K562 (cell line): ENCODE results near the gene SPINK5.

ENCODE experiments used
- ARID2 ChIP-seq: fragments of 450-650 bp; IDR thresholded peaks from 2 replicates; pipeline ENCODE4 v1.6.1; 2017; ENCODE audit warnings: antibody characterized with exemption, mild to moderate bottlenecking
- KAT7 ChIP-seq: sonication (generic); formaldehyde crosslinking; IDR thresholded peaks from 2 replicates; pipeline ENCODE4 v1.8.0; 2022; ENCODE audit warnings: missing genetic modification reagents, mild to moderate bottlenecking, borderline replicate concordance
- STAT5B ChIP-seq: fragments of 250-450 bp; sonication (Bioruptor Pico); IDR thresholded peaks from 2 replicates; pipeline ENCODE4 v1.8.0; 2021; ENCODE audit warnings: mild to moderate bottlenecking, inconsistent platforms
- TARDBP ChIP-seq: fragments of 450-650 bp; IDR thresholded peaks from 2 replicates; pipeline ENCODE4 v1.6.1; 2016
- ZNF24 ChIP-seq: fragments of 450-650 bp; IDR thresholded peaks from 2 replicates; pipeline ENCODE4 v1.6.1; 2016
- ZNF311 ChIP-seq: fragments of 250-450 bp; sonication (Bioruptor Pico); IDR thresholded peaks from 2 replicates; pipeline ENCODE4 v1.4.0; 2020; ENCODE audit warnings: mild to moderate bottlenecking, moderate library complexity
- ZNF384 ChIP-seq: IDR thresholded peaks from 2 replicates; pipeline ENCODE4 v1.6.1; 2012; ENCODE audit warnings: low read depth, low read length, improper control_type of control experiment
- TF ChIP-seq, protein P1 (sequence below), 3 experiments: IDR thresholded peaks in 2 of 3; conservative IDR thresholded peaks in 1 of 3; 2 replicates each; pipeline ENCODE4 v1.5.1; 2011 to 2012; ENCODE audit warnings: low read length in 3 of 3, mild to moderate bottlenecking in 3 of 3, control low read depth in 2 of 3, improper control_type of control experiment in 1 of 3, inconsistent platforms in 1 of 3, low read depth in 1 of 3, mixed read lengths in 1 of 3, moderate library complexity in 1 of 3; ENCODE audit not compliant: insufficient read depth in 2 of 3
- TF ChIP-seq, protein P2 (sequence below), 2 experiments: IDR thresholded peaks; 2 replicates each; pipeline ENCODE4 v1.6.1; 2011; ENCODE audit warnings: borderline replicate concordance in 1 of 2, control low read depth in 1 of 2, low read depth in 1 of 2, low read length in 1 of 2, mild to moderate bottlenecking in 1 of 2, mixed read lengths in 1 of 2, moderate library complexity in 1 of 2; ENCODE audit not compliant: insufficient read depth in 1 of 2, insufficient read length in 1 of 2, poor library complexity in 1 of 2, severe bottlenecking in 1 of 2; ENCODE audit errors: extremely low read depth in 1 of 2
- TF ChIP-seq, protein P3 (sequence below), 3 experiments: fragments of 200-800 bp in 1 of 3; sonication (Bioruptor generic) in 1 of 3; sonication (generic) in 1 of 3; formaldehyde crosslinking in 1 of 3; IDR thresholded peaks; 2 replicates each; pipeline versions ENCODE4 v1.6.1 to v1.8.0; 2016 to 2022; ENCODE audit warnings: mild to moderate bottlenecking in 2 of 3, missing compliant biosample characterization in 2 of 3, missing genetic modification characterization in 2 of 3, missing genetic modification reagents in 1 of 3

DNA sequence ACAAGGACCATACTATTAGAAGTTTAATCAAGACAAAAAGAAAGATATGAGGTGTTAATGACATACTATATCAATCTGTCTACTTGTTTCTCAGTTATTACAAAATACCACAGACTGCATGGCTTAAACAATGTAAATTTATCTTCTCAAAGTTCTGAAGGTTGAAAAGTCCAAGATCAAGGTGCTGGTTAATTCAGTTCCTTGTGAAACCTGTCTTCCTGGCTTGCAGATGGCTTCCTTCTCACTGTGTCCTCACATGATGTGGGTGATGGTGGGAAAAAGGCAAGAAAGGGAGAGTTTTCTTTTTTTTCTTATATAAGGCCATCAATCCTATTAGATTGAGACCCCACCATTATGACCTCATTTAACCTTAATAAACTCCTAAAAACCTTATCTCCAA lies 89.0 kb downstream of the SPINK5 start:
- TF ChIP-seq, protein P1, sequence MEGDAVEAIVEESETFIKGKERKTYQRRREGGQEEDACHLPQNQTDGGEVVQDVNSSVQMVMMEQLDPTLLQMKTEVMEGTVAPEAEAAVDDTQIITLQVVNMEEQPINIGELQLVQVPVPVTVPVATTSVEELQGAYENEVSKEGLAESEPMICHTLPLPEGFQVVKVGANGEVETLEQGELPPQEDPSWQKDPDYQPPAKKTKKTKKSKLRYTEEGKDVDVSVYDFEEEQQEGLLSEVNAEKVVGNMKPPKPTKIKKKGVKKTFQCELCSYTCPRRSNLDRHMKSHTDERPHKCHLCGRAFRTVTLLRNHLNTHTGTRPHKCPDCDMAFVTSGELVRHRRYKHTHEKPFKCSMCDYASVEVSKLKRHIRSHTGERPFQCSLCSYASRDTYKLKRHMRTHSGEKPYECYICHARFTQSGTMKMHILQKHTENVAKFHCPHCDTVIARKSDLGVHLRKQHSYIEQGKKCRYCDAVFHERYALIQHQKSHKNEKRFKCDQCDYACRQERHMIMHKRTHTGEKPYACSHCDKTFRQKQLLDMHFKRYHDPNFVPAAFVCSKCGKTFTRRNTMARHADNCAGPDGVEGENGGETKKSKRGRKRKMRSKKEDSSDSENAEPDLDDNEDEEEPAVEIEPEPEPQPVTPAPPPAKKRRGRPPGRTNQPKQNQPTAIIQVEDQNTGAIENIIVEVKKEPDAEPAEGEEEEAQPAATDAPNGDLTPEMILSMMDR (IDR thresholded peaks at IDR 0.05 in 2 of 3, conservative IDR thresholded peaks at IDR 0.05 in 1 of 3; ENCODE audit: insufficient read depth in 2 of 3, low read depth in 1 of 3, low read length in 3 of 3), result no peak
- TF ChIP-seq ZNF384 (no peak), KAT7 (CRISPR knock-in tag) (no peak), ARID2 (no peak), STAT5B (CRISPR knock-in tag) (no peak), TARDBP (no peak), ZNF24 (no peak), ZNF311 (CRISPR knock-in tag) (no peak)
- TF ChIP-seq, protein P2, sequence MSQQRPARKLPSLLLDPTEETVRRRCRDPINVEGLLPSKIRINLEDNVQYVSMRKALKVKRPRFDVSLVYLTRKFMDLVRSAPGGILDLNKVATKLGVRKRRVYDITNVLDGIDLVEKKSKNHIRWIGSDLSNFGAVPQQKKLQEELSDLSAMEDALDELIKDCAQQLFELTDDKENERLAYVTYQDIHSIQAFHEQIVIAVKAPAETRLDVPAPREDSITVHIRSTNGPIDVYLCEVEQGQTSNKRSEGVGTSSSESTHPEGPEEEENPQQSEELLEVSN (IDR thresholded peaks at IDR 0.05; ENCODE audit: borderline replicate concordance in 1 of 2, extremely low read depth in 1 of 2, insufficient read depth in 1 of 2, insufficient read length in 1 of 2, low read depth in 1 of 2, low read length in 1 of 2, poor library complexity in 1 of 2, severe bottlenecking in 1 of 2), result no peak
- TF ChIP-seq, protein P3, sequence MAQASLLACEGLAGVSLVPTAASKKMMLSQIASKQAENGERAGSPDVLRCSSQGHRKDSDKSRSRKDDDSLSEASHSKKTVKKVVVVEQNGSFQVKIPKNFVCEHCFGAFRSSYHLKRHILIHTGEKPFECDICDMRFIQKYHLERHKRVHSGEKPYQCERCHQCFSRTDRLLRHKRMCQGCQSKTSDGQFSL (CRISPR knock-in tag; IDR thresholded peaks at IDR 0.05), result no peak
- TF ChIP-seq, protein P3 (tag; IDR thresholded peaks at IDR 0.05), result no peak
